A549 (cell line): Measurements from ENCODE around the gene SOS2.

Source experiments
- CTCF ChIP-seq: fragments of >200 bp; sonication (Bioruptor Twin); formaldehyde crosslinking; IDR thresholded peaks from 3 replicates; pipeline ENCODE4 v1.5.1; 2016
- EP300 ChIP-seq, 2 experiments: fragments of >200 bp; sonication (Bioruptor Twin); formaldehyde crosslinking; IDR thresholded peaks; 2 replicates in 1 of 2; 3 replicates in 1 of 2; pipeline ENCODE4 v1.6.1; 2016 to 2017
- MAFK ChIP-seq: fragments of 450-650 bp; IDR thresholded peaks from 2 replicates; pipeline ENCODE4 v1.6.1; 2014; ENCODE audit not compliant: partially characterized antibody
- NR3C1 ChIP-seq: fragments of >200 bp; sonication (Bioruptor Twin); formaldehyde crosslinking; IDR thresholded peaks from 3 replicates; pipeline ENCODE4 v1.6.1; 2017
- POLR2A ChIP-seq: IDR thresholded peaks from 2 replicates; pipeline ENCODE4 v1.6.1; 2012; ENCODE audit warnings: mild to moderate bottlenecking, low read length
- POLR2AphosphoS2 ChIP-seq: conservative IDR thresholded peaks from 2 replicates; pipeline ENCODE4 v1.6.1; 2012; ENCODE audit warnings: low read length, improper control_type of control experiment, inconsistent platforms
- RAD21 ChIP-seq, 2 experiments: fragments of >200 bp in 1 of 2; sonication (Bioruptor Twin) in 1 of 2; formaldehyde crosslinking in 1 of 2; IDR thresholded peaks in 1 of 2; conservative IDR thresholded peaks in 1 of 2; 2 replicates in 1 of 2; 3 replicates in 1 of 2; pipeline ENCODE4 v1.6.1; 2012 to 2018; ENCODE audit warnings: inconsistent platforms in 1 of 2

DNA sequence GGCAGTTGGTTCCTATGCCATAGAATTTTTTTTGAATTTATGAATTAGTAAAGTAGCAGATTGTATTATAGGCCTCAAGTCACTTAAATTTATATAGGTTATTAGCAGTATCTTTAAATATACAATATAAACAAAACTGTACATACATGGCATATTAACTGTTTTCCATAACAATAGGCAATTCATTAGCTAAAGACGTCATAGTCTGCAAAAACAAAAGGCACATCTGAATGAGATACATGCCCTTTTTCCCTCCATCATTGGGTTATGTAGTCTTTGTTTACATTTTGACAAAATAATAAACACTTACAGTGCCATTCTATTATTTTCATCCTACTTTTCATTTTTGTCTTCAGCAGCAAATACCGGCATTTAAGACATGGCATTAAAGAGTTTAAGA lies 113.9 kb downstream of the SOS2 start:
- TF ChIP-seq POLR2AphosphoS2: no peak
- no peak for TF ChIP-seq MAFK
- TF ChIP-seq CTCF: no peak
- TF ChIP-seq POLR2A: no peak
- no peak for TF ChIP-seq RAD21 (conservative IDR thresholded peaks at IDR 0.05 in 1 of 2, IDR thresholded peaks at IDR 0.05 in 1 of 2)
- no peak for TF ChIP-seq EP300 (IDR thresholded peaks at IDR 0.05)
- no peak for TF ChIP-seq NR3C1
